NB4 (cell line): ENCODE results near the gene SWT1.

ENCODE experiments used
- POLR2A ChIP-seq: IDR thresholded peaks from 2 replicates; pipeline ENCODE4 v1.6.1; 2011; ENCODE audit warnings: mild to moderate bottlenecking; ENCODE audit not compliant: insufficient read length; ENCODE audit errors: extremely low read depth
- TF ChIP-seq, protein P1 (sequence below): IDR thresholded peaks from 2 replicates; pipeline ENCODE4 v1.6.1; 2011; ENCODE audit warnings: low read depth, low read length
- TF ChIP-seq, protein P2 (sequence below): IDR thresholded peaks from one replicate; pipeline ENCODE4 v1.5.1; 2012; ENCODE audit warnings: low read depth, low read length

DNA sequence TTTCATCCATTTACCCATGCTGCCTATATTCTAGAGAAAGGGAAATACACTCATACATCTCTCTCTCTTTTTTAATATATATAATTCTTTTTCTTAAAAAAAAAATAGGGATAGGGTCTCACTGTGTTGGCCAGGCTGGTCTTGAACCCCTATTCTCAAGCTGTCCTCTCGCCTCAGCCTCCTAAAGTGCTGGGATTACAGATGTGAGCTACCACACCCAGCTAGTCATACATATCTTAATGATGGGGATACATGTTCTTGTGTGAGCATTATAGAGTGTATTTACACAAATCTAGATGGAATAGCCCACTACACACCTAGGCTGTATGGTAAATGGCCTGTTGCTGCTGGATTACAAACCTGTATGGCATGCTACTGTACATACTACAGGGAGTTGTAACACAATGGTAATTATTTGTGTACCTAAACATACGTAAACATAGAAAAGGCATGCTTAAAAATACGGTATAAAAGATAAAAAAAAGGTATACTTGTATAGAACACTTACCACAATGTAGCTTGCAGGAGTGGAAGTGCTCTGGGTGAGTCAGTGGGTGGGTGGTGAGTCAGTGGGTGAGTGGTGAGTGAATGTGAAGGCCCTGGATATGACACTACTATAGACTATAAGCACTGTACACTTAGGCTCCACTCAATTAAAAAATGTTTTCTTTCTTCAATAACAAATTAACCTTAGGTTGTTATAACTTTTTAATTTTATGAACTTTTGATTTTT is 87.2 kb downstream of the SWT1 start:
- TF ChIP-seq, protein P1, sequence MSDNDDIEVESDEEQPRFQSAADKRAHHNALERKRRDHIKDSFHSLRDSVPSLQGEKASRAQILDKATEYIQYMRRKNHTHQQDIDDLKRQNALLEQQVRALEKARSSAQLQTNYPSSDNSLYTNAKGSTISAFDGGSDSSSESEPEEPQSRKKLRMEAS, result no peak
- TF ChIP-seq POLR2A, result no peak
- TF ChIP-seq, protein P2, sequence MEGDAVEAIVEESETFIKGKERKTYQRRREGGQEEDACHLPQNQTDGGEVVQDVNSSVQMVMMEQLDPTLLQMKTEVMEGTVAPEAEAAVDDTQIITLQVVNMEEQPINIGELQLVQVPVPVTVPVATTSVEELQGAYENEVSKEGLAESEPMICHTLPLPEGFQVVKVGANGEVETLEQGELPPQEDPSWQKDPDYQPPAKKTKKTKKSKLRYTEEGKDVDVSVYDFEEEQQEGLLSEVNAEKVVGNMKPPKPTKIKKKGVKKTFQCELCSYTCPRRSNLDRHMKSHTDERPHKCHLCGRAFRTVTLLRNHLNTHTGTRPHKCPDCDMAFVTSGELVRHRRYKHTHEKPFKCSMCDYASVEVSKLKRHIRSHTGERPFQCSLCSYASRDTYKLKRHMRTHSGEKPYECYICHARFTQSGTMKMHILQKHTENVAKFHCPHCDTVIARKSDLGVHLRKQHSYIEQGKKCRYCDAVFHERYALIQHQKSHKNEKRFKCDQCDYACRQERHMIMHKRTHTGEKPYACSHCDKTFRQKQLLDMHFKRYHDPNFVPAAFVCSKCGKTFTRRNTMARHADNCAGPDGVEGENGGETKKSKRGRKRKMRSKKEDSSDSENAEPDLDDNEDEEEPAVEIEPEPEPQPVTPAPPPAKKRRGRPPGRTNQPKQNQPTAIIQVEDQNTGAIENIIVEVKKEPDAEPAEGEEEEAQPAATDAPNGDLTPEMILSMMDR, result no peak
